ENCODE measurements around the gene SBF2. TPM values are rescaled to one million over a fixed set of nuclear protein-coding genes. Genes with fewer than 3 reads are reported as not detected.

The SBF2 gene
- total and polyA plus RNA-seq, 4 donors: 50.3 to 74.2 (median 61.3) TPM

GRCh38 chr11:10288881-10289764 lies 4.9 kb downstream of the SBF2 start:
- H3K4me3 ChIP-seq (ENCODE audit: low read depth, low read length): no peak overlapping the region
- no peaks in the 10 kb centered on the region for H3K27me3 ChIP-seq (ENCODE audit: control insufficient read depth, insufficient read depth, low read length)
- no peak for DNase-seq (ENCODE audit: low read depth in 4 of 6, low spot score in 6 of 6)
- H3K27ac ChIP-seq (ENCODE audit: low read depth, low read length): no peak overlapping the region
- peaks cover 19% of the 10 kb centered on the region for H3K36me3 ChIP-seq (ENCODE audit: control insufficient read depth, insufficient read depth, low read length)
- H3K9me3 ChIP-seq (ENCODE audit: control insufficient read depth, insufficient read depth, low read length): no peaks in the 10 kb centered on the region
- 93% methylated on average over 24 of the region's 24 CpGs for WGBS (ENCODE audit: insufficient coverage)
- peaks cover 10% of the 10 kb centered on the region for H3K4me1 ChIP-seq (ENCODE audit: control insufficient read depth, insufficient read depth, low read length)

GRCh38 chr11:10287766-10288715 lies 6.0 kb downstream of the SBF2 start:
- 93% methylated on average over 8 of the region's 9 CpGs for WGBS (ENCODE audit: insufficient coverage)
- H3K9me3 ChIP-seq (ENCODE audit: control insufficient read depth, insufficient read depth, low read length): no peaks in the 10 kb centered on the region

GRCh38 chr11:10287140-10287539 lies 6.9 kb downstream of the SBF2 start:
- DNase-seq (ENCODE audit: low read depth in 4 of 6, low spot score in 6 of 6): no peak
- Histone ChIP-seq H3K36me3 (ENCODE audit: control insufficient read depth, insufficient read depth, low read length) (peaks cover 19% of the 10 kb centered on the region), H3K9me3 (ENCODE audit: control insufficient read depth, insufficient read depth, low read length) (no peaks in the 10 kb centered on the region), H3K27ac (ENCODE audit: low read depth, low read length) (no peak overlapping the region), H3K4me1 (ENCODE audit: control insufficient read depth, insufficient read depth, low read length) (peaks cover 7% of the 10 kb centered on the region), H3K4me3 (ENCODE audit: low read depth, low read length) (no peak overlapping the region), H3K27me3 (ENCODE audit: control insufficient read depth, insufficient read depth, low read length) (no peaks in the 10 kb centered on the region)
- 96% methylated on average over 2 of the region's 3 CpGs for WGBS (ENCODE audit: insufficient coverage)

More at GRCh38 chr11:10287766-10288715, 6.0 kb downstream of the SBF2 start:
- no peaks in the 10 kb centered on the region for H3K27me3 ChIP-seq (ENCODE audit: control insufficient read depth, insufficient read depth, low read length)
- DNase-seq (ENCODE audit: low read depth in 4 of 6, low spot score in 6 of 6): no peak
- H3K27ac ChIP-seq (ENCODE audit: low read depth, low read length): no peak overlapping the region
- H3K4me1 ChIP-seq (ENCODE audit: control insufficient read depth, insufficient read depth, low read length): peaks cover 10% of the 10 kb centered on the region
- peaks cover 19% of the 10 kb centered on the region for H3K36me3 ChIP-seq (ENCODE audit: control insufficient read depth, insufficient read depth, low read length)
- H3K4me3 ChIP-seq (ENCODE audit: low read depth, low read length): no peak overlapping the region

- peak in 1 of 6 donors; percentile 21 for DNase-seq (ENCODE audit: low read depth in 4 of 6, low spot score in 6 of 6)
- 92% methylated on average over 4 of the region's 4 CpGs for WGBS (ENCODE audit: insufficient coverage)
- no peak overlapping the region for H3K4me3 ChIP-seq (ENCODE audit: low read depth, low read length)
- H3K27me3 ChIP-seq (ENCODE audit: control insufficient read depth, insufficient read depth, low read length): no peaks in the 10 kb centered on the region
- no peaks in the 10 kb centered on the region for H3K9me3 ChIP-seq (ENCODE audit: control insufficient read depth, insufficient read depth, low read length)
- no peak overlapping the region for H3K27ac ChIP-seq (ENCODE audit: low read depth, low read length)
- peaks cover 19% of the 10 kb centered on the region for H3K36me3 ChIP-seq (ENCODE audit: control insufficient read depth, insufficient read depth, low read length)
- H3K4me1 ChIP-seq (ENCODE audit: control insufficient read depth, insufficient read depth, low read length): peaks cover 6% of the 10 kb centered on the region
These were observed 8.7 kb downstream of the SBF2 start for GRCh38 chr11:10285148-10285802.

GRCh38 chr11:10283991-10284390 lies 10.0 kb downstream of the SBF2 start:
- Histone ChIP-seq H3K4me1 (ENCODE audit: control insufficient read depth, insufficient read depth, low read length) (no peaks in the 10 kb centered on the region), H3K4me3 (ENCODE audit: low read depth, low read length) (no peak overlapping the region), H3K27me3 (ENCODE audit: control insufficient read depth, insufficient read depth, low read length) (no peaks in the 10 kb centered on the region), H3K27ac (ENCODE audit: low read depth, low read length) (no peak overlapping the region), H3K9me3 (ENCODE audit: control insufficient read depth, insufficient read depth, low read length) (no peaks in the 10 kb centered on the region), H3K36me3 (ENCODE audit: control insufficient read depth, insufficient read depth, low read length) (peaks cover 10% of the 10 kb centered on the region)
- DNase-seq (ENCODE audit: low read depth in 4 of 6, low spot score in 6 of 6): no peak
- no CpG with 5 or more reads among the region's 1 CpG for WGBS (ENCODE audit: insufficient coverage)

DNA sequence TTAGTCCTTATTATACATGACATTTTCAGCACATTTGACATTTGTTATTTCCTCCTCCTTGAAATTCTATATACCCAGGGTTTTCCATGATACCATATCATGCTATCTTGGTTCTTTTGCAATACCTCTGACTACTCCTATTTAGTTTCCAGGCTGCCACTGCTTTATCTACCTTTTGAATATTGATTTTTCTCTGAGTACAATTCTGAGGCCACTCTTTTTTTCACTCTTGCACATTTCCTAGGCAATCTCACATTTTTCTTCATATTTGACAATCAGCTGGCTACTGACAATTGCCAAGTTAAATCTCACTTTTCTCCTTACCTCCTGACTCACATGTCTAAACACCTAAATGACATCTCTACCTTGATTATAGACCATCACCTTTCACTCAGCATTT lies 11.9 kb downstream of the SBF2 start:
- no peak for DNase-seq (ENCODE audit: low read depth in 4 of 6, low spot score in 6 of 6)
- H3K27ac ChIP-seq (ENCODE audit: low read depth, low read length): no peak overlapping the region
- H3K4me3 ChIP-seq (ENCODE audit: low read depth, low read length): no peak overlapping the region
- H3K4me1 ChIP-seq (ENCODE audit: control insufficient read depth, insufficient read depth, low read length): no peaks in the 10 kb centered on the region
- H3K27me3 ChIP-seq (ENCODE audit: control insufficient read depth, insufficient read depth, low read length): no peaks in the 10 kb centered on the region
- no peaks in the 10 kb centered on the region for H3K36me3 ChIP-seq (ENCODE audit: control insufficient read depth, insufficient read depth, low read length)
- H3K9me3 ChIP-seq (ENCODE audit: control insufficient read depth, insufficient read depth, low read length): no peaks in the 10 kb centered on the region

DNA sequence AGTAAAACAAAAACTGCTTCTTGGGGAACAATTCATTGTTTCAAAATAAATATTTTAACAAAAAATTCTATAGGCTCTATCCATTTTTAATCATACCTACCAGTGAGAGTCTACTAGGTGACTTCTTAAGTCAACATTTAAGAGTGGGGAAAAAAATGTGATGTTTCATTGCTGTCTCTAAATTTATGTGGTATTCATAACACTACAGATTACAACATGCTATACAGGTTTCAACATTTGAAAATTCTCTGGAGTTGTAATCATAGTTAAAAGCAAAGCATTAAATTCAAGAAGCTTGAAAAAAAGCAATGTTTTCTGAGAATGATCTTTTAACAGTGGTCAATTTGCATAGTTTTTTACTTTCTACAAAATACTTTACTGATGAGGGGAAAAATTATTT lies 18.3 kb downstream of the SBF2 start:
- Histone ChIP-seq H3K27ac (ENCODE audit: low read depth, low read length) (no peak overlapping the region), H3K27me3 (ENCODE audit: control insufficient read depth, insufficient read depth, low read length) (no peaks in the 10 kb centered on the region), H3K4me3 (ENCODE audit: low read depth, low read length) (no peak overlapping the region), H3K9me3 (ENCODE audit: control insufficient read depth, insufficient read depth, low read length) (no peaks in the 10 kb centered on the region), H3K36me3 (ENCODE audit: control insufficient read depth, insufficient read depth, low read length) (no peaks in the 10 kb centered on the region), H3K4me1 (ENCODE audit: control insufficient read depth, insufficient read depth, low read length) (no peaks in the 10 kb centered on the region)
- DNase-seq (ENCODE audit: low read depth in 4 of 6, low spot score in 6 of 6): no peak

DNA sequence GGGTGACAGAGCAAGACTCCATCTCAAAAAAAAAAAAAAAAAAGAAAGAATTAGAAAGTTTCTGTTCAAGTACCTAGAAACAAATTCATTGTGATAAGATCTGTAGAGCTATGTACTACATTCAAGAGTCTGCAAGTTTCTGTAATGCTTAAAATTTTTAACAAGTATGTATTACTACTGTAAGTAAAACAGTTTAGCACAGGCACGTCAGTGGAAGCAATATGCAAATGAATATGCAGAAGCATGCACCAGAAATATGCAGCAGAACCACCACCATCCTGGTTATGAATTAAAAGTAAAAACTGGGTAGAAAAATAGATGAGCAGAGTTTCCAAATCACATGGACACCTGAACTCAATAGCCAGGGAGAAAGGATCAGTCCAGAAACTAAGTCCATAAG lies 19.3 kb downstream of the SBF2 start:
- no peak overlapping the region for H3K4me3 ChIP-seq (ENCODE audit: low read depth, low read length)
- H3K9me3 ChIP-seq (ENCODE audit: control insufficient read depth, insufficient read depth, low read length): no peaks in the 10 kb centered on the region
- no CpG with 5 or more reads among the region's 1 CpG for WGBS (ENCODE audit: insufficient coverage)
- H3K4me1 ChIP-seq (ENCODE audit: control insufficient read depth, insufficient read depth, low read length): no peaks in the 10 kb centered on the region
- H3K36me3 ChIP-seq (ENCODE audit: control insufficient read depth, insufficient read depth, low read length): no peaks in the 10 kb centered on the region
- DNase-seq (ENCODE audit: low read depth in 4 of 6, low spot score in 6 of 6): no peak
- H3K27me3 ChIP-seq (ENCODE audit: control insufficient read depth, insufficient read depth, low read length): no peaks in the 10 kb centered on the region
- H3K27ac ChIP-seq (ENCODE audit: low read depth, low read length): no peak overlapping the region

GRCh38 chr11:10273738-10274137 lies 20.3 kb downstream of the SBF2 start:
- no peaks in the 10 kb centered on the region for H3K27me3 ChIP-seq (ENCODE audit: control insufficient read depth, insufficient read depth, low read length)
- no peak for DNase-seq (ENCODE audit: low read depth in 4 of 6, low spot score in 6 of 6)

More at GRCh38 chr11:10273738-10274137, 20.3 kb downstream of the SBF2 start:
- Histone ChIP-seq H3K27ac (ENCODE audit: low read depth, low read length) (no peak overlapping the region), H3K9me3 (ENCODE audit: control insufficient read depth, insufficient read depth, low read length) (no peaks in the 10 kb centered on the region), H3K4me1 (ENCODE audit: control insufficient read depth, insufficient read depth, low read length) (no peaks in the 10 kb centered on the region), H3K4me3 (ENCODE audit: low read depth, low read length) (no peak overlapping the region), H3K36me3 (ENCODE audit: control insufficient read depth, insufficient read depth, low read length) (no peaks in the 10 kb centered on the region)

Measured in spinal cord (tissue), 10 donors.